Measurements from ENCODE around the gene DMXL1.
A peak's percentile ranks its signal among the peaks of the same experiment; 100 is the strongest.

DNA sequence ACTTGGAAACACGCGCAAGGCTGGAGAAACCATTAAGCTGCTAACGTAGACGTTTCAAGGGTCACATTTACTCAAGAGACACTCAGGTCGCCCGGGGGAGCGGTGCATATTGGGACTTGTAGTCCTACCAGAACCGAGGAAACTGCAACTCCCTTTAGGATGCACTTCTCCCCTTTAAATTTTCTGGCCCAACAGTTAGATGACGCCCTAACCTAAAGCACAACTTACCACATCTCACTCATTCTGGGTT lies 384 bp upstream of the DMXL1 start:
- TF ChIP-seq CTCF (IDR thresholded peaks at IDR 0.05), result no peak
- TF ChIP-seq POLR2A (IDR thresholded peaks at IDR 0.05), result no peak
- TF ChIP-seq POLR2AphosphoS5 (IDR thresholded peaks at IDR 0.05), result peak in 1 of 3 donors; percentile 30

Data from breast epithelium (tissue), 3 donors.